ENCODE measurements around the gene PRR33.

The PRR33 gene

GRCh38 chr11:1851468-1852180 is 40.1 kb downstream of the PRR33 start:
- Histone ChIP-seq H3K4me1 (ENCODE audit: insufficient read depth, poor library complexity, severe bottlenecking) (no peaks in the 10 kb centered on the region), H3K27me3 (ENCODE audit: insufficient read depth, poor library complexity, severe bottlenecking) (no peaks in the 10 kb centered on the region), H3K9me3 (ENCODE audit: severe bottlenecking) (no peaks in the 10 kb centered on the region), H3K36me3 (ENCODE audit: low read depth) (no peaks in the 10 kb centered on the region), H3K4me3 (ENCODE audit: severe bottlenecking) (no peak overlapping the region), H3K27ac (ENCODE audit: poor library complexity, severe bottlenecking) (no peak overlapping the region)
- no peak for DNase-seq (ENCODE audit: low spot score)
- TF ChIP-seq, protein P1, sequence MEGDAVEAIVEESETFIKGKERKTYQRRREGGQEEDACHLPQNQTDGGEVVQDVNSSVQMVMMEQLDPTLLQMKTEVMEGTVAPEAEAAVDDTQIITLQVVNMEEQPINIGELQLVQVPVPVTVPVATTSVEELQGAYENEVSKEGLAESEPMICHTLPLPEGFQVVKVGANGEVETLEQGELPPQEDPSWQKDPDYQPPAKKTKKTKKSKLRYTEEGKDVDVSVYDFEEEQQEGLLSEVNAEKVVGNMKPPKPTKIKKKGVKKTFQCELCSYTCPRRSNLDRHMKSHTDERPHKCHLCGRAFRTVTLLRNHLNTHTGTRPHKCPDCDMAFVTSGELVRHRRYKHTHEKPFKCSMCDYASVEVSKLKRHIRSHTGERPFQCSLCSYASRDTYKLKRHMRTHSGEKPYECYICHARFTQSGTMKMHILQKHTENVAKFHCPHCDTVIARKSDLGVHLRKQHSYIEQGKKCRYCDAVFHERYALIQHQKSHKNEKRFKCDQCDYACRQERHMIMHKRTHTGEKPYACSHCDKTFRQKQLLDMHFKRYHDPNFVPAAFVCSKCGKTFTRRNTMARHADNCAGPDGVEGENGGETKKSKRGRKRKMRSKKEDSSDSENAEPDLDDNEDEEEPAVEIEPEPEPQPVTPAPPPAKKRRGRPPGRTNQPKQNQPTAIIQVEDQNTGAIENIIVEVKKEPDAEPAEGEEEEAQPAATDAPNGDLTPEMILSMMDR (IDR thresholded peaks at IDR 0.05; ENCODE audit: poor library complexity, severe bottlenecking): no peak
- no peak for ATAC-seq (ENCODE audit: low read depth)

- H3K4me1 ChIP-seq (ENCODE audit: insufficient read depth, poor library complexity, severe bottlenecking): peaks cover 12% of the 10 kb centered on the region
- no peak for DNase-seq (ENCODE audit: low spot score)
- H3K4me3 ChIP-seq (ENCODE audit: severe bottlenecking): no peak overlapping the region
- TF ChIP-seq, protein P1 (IDR thresholded peaks at IDR 0.05; ENCODE audit: poor library complexity, severe bottlenecking): no peak
- no peak for ATAC-seq (ENCODE audit: low read depth)
- H3K9me3 ChIP-seq (ENCODE audit: severe bottlenecking): no peaks in the 10 kb centered on the region
- H3K27ac ChIP-seq (ENCODE audit: poor library complexity, severe bottlenecking): no peak overlapping the region
- no peaks in the 10 kb centered on the region for H3K36me3 ChIP-seq (ENCODE audit: low read depth)
- no peaks in the 10 kb centered on the region for H3K27me3 ChIP-seq (ENCODE audit: insufficient read depth, poor library complexity, severe bottlenecking)
Measured at GRCh38 chr11:1848640-1849430, 42.9 kb downstream of the PRR33 start.

- H3K9me3 ChIP-seq (ENCODE audit: severe bottlenecking): no peaks in the 10 kb centered on the region
- H3K36me3 ChIP-seq (ENCODE audit: low read depth): no peaks in the 10 kb centered on the region
- no peak overlapping the region for H3K4me3 ChIP-seq (ENCODE audit: severe bottlenecking)
- TF ChIP-seq, protein P1 (IDR thresholded peaks at IDR 0.05; ENCODE audit: poor library complexity, severe bottlenecking): no peak
- H3K27me3 ChIP-seq (ENCODE audit: insufficient read depth, poor library complexity, severe bottlenecking): no peaks in the 10 kb centered on the region
- ATAC-seq (ENCODE audit: low read depth) (no peak), DNase-seq (ENCODE audit: low spot score) (no peak)
- H3K4me1 ChIP-seq (ENCODE audit: insufficient read depth, poor library complexity, severe bottlenecking): peaks cover 12% of the 10 kb centered on the region
- no peak overlapping the region for H3K27ac ChIP-seq (ENCODE audit: poor library complexity, severe bottlenecking)
Measured at GRCh38 chr11:1847926-1848639, 43.6 kb downstream of the PRR33 start.

GRCh38 chr11:1847006-1847735 is 44.5 kb downstream of the PRR33 start:
- Histone ChIP-seq H3K27ac (ENCODE audit: poor library complexity, severe bottlenecking) (no peak overlapping the region), H3K36me3 (ENCODE audit: low read depth) (no peaks in the 10 kb centered on the region), H3K27me3 (ENCODE audit: insufficient read depth, poor library complexity, severe bottlenecking) (no peaks in the 10 kb centered on the region), H3K4me3 (ENCODE audit: severe bottlenecking) (no peak overlapping the region), H3K9me3 (ENCODE audit: severe bottlenecking) (no peaks in the 10 kb centered on the region), H3K4me1 (ENCODE audit: insufficient read depth, poor library complexity, severe bottlenecking) (peaks cover 12% of the 10 kb centered on the region)
- TF ChIP-seq, protein P1 (IDR thresholded peaks at IDR 0.05; ENCODE audit: poor library complexity, severe bottlenecking): no peak
- DNase-seq (ENCODE audit: low spot score): no peak
- ATAC-seq (ENCODE audit: low read depth): no peak
